HEK293T (cell line): ENCODE data around the gene PLB1.

Experiments
- CTCF ChIA-PET: fragments of 350-600 bp; formaldehyde crosslinking; extraction: SDS; loops from one replicate; lab custom pipeline; 2021; ENCODE audit warnings: antibody characterized with exemption, inconsistent platforms; lab: Yijun Ruan, JAX
- POLR2A ChIA-PET: fragments of 350-600 bp; formaldehyde crosslinking; extraction: SDS; loops from one replicate; lab custom pipeline; 2020; ENCODE audit warnings: antibody characterized with exemption, inconsistent platforms; lab: Yijun Ruan, JAX
- DNase-seq: peaks from one replicate; pipeline ENCODE4 v3.0.0; 2012; ENCODE audit warnings: mixed read lengths; ENCODE audit errors: extremely low spot score
- ARNT ChIP-seq: fragments of 450-650 bp; IDR thresholded peaks from 2 replicates; pipeline ENCODE4 v1.6.1; 2017; ENCODE audit warnings: mild to moderate bottlenecking
- BHLHE40 ChIP-seq: fragments of 450-650 bp; IDR thresholded peaks from 2 replicates; pipeline ENCODE4 v1.6.1; 2016; ENCODE audit warnings: mild to moderate bottlenecking, moderate library complexity, borderline replicate concordance
- CTBP1 ChIP-seq: fragments of 450-650 bp; IDR thresholded peaks from 2 replicates; pipeline ENCODE4 v1.6.1; 2016; ENCODE audit warnings: borderline replicate concordance
- ELF4 ChIP-seq: fragments of 450-650 bp; IDR thresholded peaks from 2 replicates; pipeline ENCODE4 v1.6.1; 2017; ENCODE audit warnings: antibody characterized with exemption
- FOXA1 ChIP-seq: fragments of 450-650 bp; IDR thresholded peaks from 2 replicates; pipeline ENCODE4 v1.6.1; 2016; ENCODE audit warnings: mild to moderate bottlenecking
- FOXK2 ChIP-seq: fragments of 450-650 bp; IDR thresholded peaks from 2 replicates; pipeline ENCODE4 v1.6.1; 2016; ENCODE audit warnings: mild to moderate bottlenecking
- FOXM1 ChIP-seq: fragments of 450-650 bp; IDR thresholded peaks from 2 replicates; pipeline ENCODE4 v1.6.1; 2017; ENCODE audit warnings: mild to moderate bottlenecking, borderline replicate concordance
- HDGF ChIP-seq: fragments of 450-650 bp; IDR thresholded peaks from 2 replicates; pipeline ENCODE4 v1.6.1; 2017; ENCODE audit warnings: antibody characterized with exemption, borderline replicate concordance
- L3MBTL2 ChIP-seq: fragments of 450-650 bp; conservative IDR thresholded peaks from 2 replicates; pipeline ENCODE4 v1.6.1; 2016; ENCODE audit warnings: mild to moderate bottlenecking
- LEF1 ChIP-seq: fragments of 450-650 bp; IDR thresholded peaks from 2 replicates; pipeline ENCODE4 v1.6.1; 2017; ENCODE audit warnings: mild to moderate bottlenecking, borderline replicate concordance
- NFRKB ChIP-seq: fragments of 450-650 bp; IDR thresholded peaks from 2 replicates; pipeline ENCODE4 v1.6.1; 2016; ENCODE audit warnings: mild to moderate bottlenecking, moderate library complexity
- PKNOX1 ChIP-seq: fragments of 450-650 bp; IDR thresholded peaks from 2 replicates; pipeline ENCODE4 v1.6.1; 2016
- SP1 ChIP-seq: fragments of 450-650 bp; IDR thresholded peaks from 2 replicates; pipeline ENCODE4 v1.6.1; 2017
- SUZ12 ChIP-seq: fragments of 450-650 bp; IDR thresholded peaks from 2 replicates; pipeline ENCODE4 v1.6.1; 2016; ENCODE audit warnings: mild to moderate bottlenecking
- TARDBP ChIP-seq: fragments of 450-650 bp; IDR thresholded peaks from 2 replicates; pipeline ENCODE4 v1.6.1; 2016
- ZNF384 ChIP-seq: fragments of 450-650 bp; IDR thresholded peaks from 2 replicates; pipeline ENCODE4 v1.6.1; 2016

Gene PLB1

DNA sequence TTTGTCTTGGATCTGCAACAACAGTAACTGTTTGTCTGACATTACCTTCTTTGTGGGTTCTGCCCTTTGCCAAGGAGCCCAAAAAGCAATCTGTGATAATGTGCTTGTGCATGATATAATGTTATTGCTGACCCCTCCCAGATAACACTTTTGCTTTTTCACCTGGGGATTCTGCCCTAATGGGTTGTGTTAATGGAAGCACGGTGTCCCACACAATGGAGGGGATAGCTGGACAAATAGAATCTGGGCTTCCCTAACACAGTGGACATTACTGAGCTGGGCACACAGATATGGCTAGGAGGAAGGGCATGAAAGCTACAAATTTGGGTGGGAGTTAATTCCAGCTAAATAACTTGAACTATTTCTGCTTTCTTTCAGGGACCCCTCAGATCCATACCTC lies 20.6 kb downstream of the PLB1 start:
- CTCF ChIA-PET = interaction anchor here (0.6 to 1.3 kb wide), 2 partner anchors 12 to 415 kb away, joined by 3 read pairs; no protein-coding TSS in a partner anchor
- TF ChIP-seq HDGF = no peak
- no peak for TF ChIP-seq LEF1
- TF ChIP-seq PKNOX1 = no peak
- TF ChIP-seq ELF4 = no peak
- TF ChIP-seq L3MBTL2 = no peak
- TF ChIP-seq SUZ12 = no peak
- TF ChIP-seq CTBP1 = no peak
- TF ChIP-seq NFRKB = no peak
- TF ChIP-seq BHLHE40 = no peak
- TF ChIP-seq SP1 = no peak
- no peak for TF ChIP-seq FOXK2
- no peak for TF ChIP-seq TARDBP
- TF ChIP-seq FOXA1 = no peak
- no peak for TF ChIP-seq ARNT
- TF ChIP-seq FOXM1 = no peak
- TF ChIP-seq ZNF384 = no peak
- no peak for DNase-seq
- POLR2A ChIA-PET = no interaction called here

DNA sequence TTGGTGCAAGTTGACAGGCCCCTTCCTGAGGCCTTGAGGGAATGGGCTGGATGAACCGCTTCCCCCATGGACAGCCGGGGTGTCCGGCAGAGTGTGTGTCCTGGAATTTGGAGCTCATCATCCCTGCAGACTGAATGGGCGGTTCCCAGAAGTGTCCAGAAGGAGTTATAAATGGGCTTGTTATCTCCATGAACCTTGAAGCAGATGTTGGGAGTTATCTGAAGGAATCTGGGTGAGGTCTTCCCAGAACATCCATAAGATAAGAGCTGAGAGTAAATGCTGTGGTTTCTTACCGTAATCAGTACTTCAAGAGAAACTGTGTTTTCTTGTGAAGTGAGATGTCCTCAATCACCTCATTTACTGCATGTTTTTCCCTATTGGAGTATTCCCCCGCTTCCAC lies 21.1 kb downstream of the PLB1 start:
- ChIA-PET CTCF (interaction anchor here (0.6 to 1.3 kb wide), 2 partner anchors 12 to 414 kb away, joined by 3 read pairs; no protein-coding TSS in a partner anchor), POLR2A (no interaction called here)
- TF ChIP-seq HDGF (no peak), TARDBP (no peak), FOXM1 (no peak), NFRKB (no peak), ZNF384 (no peak), L3MBTL2 (no peak), LEF1 (no peak), PKNOX1 (no peak), CTBP1 (no peak), SP1 (no peak), ELF4 (no peak), SUZ12 (no peak), BHLHE40 (no peak), FOXA1 (no peak)

GRCh38 chr2:28521663-28522062 lies 25.8 kb downstream of the PLB1 start:
- DNase-seq = no peak
- CTCF ChIA-PET = no interaction called here
- POLR2A ChIA-PET = no interaction called here

More for the DNA sequence above, 21.1 kb downstream of the PLB1 start:
- no peak for DNase-seq

DNA sequence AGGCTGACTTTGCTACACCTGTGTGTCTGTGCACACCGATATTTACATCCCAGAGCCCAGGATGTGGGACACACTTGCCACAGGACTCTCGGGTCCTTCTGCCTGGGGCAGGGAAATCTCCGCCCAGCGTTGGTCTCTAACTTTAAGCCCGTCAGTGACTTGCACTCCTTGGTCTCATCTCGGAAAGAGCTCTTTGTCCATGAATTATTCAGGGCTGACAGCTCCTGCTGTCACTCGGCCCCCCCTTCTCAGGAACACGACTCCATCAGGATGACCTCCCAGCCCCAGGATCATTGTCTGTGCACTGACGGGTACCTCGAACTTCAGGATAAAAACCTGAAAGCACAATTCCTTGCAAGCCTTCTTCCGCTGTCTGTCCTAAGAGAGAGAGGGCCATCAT lies 26.6 kb downstream of the PLB1 start:
- DNase-seq = no peak
- ChIA-PET POLR2A (no interaction called here), CTCF (no interaction called here)
- TF ChIP-seq BHLHE40 = no peak
- TF ChIP-seq PKNOX1 = no peak
- no peak for TF ChIP-seq ZNF384
- TF ChIP-seq NFRKB = no peak
- no peak for TF ChIP-seq LEF1
- no peak for TF ChIP-seq ARNT
- TF ChIP-seq ELF4 = no peak
- no peak for TF ChIP-seq FOXA1
- no peak for TF ChIP-seq L3MBTL2
- TF ChIP-seq SP1 = no peak
- TF ChIP-seq FOXK2 = no peak
- TF ChIP-seq SUZ12 = no peak
- TF ChIP-seq TARDBP = no peak

More at GRCh38 chr2:28521663-28522062, 25.8 kb downstream of the PLB1 start:
- no peak for TF ChIP-seq NFRKB
- TF ChIP-seq LEF1 = no peak
- no peak for TF ChIP-seq ARNT
- TF ChIP-seq FOXA1 = no peak

GRCh38 chr2:28523902-28524301 lies 28.0 kb downstream of the PLB1 start:
- ChIA-PET CTCF (no interaction called here), POLR2A (no interaction called here)
- no peak for DNase-seq
- TF ChIP-seq NFRKB (no peak), ARNT (no peak), SUZ12 (no peak), BHLHE40 (no peak), FOXM1 (no peak), FOXA1 (no peak), ELF4 (no peak), TARDBP (no peak), ZNF384 (no peak), LEF1 (no peak)

- ChIA-PET POLR2A (interaction anchor here (0.6 kb wide), 1 partner anchor 811 kb away, joined by 3 read pairs; no protein-coding TSS in a partner anchor), CTCF (no interaction called here)
- DNase-seq = no peak
- TF ChIP-seq L3MBTL2 (no peak), CTBP1 (no peak), ELF4 (no peak), PKNOX1 (no peak), TARDBP (no peak), ZNF384 (no peak), SUZ12 (no peak), BHLHE40 (no peak), HDGF (no peak), FOXM1 (no peak), LEF1 (no peak), NFRKB (no peak), ARNT (no peak), FOXA1 (no peak), SP1 (no peak), FOXK2 (no peak)
These were observed 29.6 kb downstream of the PLB1 start for GRCh38 chr2:28525481-28525880.
